Fibroblast of lung (primary cell): ENCODE results near the gene ABCA13. TPM values are rescaled to one million over a fixed set of nuclear protein-coding genes. Genes with fewer than 3 reads are reported as not detected.

ENCODE experiments used
- DNase-seq, 2 donors: peaks; one replicate each; pipeline versions ENCODE4 v3.0.0 to v3.0.0-alpha.2; 2010; ENCODE audit warnings: low read depth in 2 of 2
- H2AFZ ChIP-seq: 2 replicates; pipeline ENCODE4 v1.5.1; 2012; ENCODE audit warnings: low read length, control low read depth, inconsistent platforms
- H3K27ac ChIP-seq: 2 replicates; pipeline ENCODE4 v1.5.1; 2011; ENCODE audit warnings: low read length, control low read depth; ENCODE audit not compliant: insufficient read depth
- H3K27me3 ChIP-seq: 2 replicates; pipeline ENCODE4 v1.5.1; 2011; ENCODE audit warnings: mild to moderate bottlenecking, low read length; ENCODE audit not compliant: control insufficient read depth, insufficient read depth
- H3K36me3 ChIP-seq: 2 replicates; pipeline ENCODE4 v1.5.1; 2011; ENCODE audit warnings: low read length; ENCODE audit not compliant: control insufficient read depth, insufficient read depth
- H3K4me1 ChIP-seq: 2 replicates; pipeline ENCODE4 v1.5.1; 2011; ENCODE audit warnings: low read length; ENCODE audit not compliant: control insufficient read depth, insufficient read depth; ENCODE audit errors: extremely low read depth
- H3K4me2 ChIP-seq: 2 replicates; pipeline ENCODE4 v1.5.1; 2011; ENCODE audit warnings: low read length, control low read depth; ENCODE audit not compliant: insufficient read depth; ENCODE audit errors: extremely low read depth
- H3K4me3 ChIP-seq, 4 experiments: fragments of 200-600 bp in 1 of 4; sonication (generic) in 1 of 4; replicated peaks in 1 of 4; 2 replicates each; pipeline ENCODE4 v1.5.1; 2011 to 2016; ENCODE audit warnings: low read length in 4 of 4, low read depth in 3 of 4, mild to moderate bottlenecking in 3 of 4, control low read depth in 2 of 4, inconsistent platforms in 1 of 4, mixed read lengths in 1 of 4; ENCODE audit not compliant: insufficient read depth in 1 of 4; ENCODE audit errors: control extremely low read depth in 1 of 4
- H3K79me2 ChIP-seq: 2 replicates; pipeline ENCODE4 v1.5.1; 2012; ENCODE audit warnings: mild to moderate bottlenecking, low read length, inconsistent platforms; ENCODE audit not compliant: control insufficient read depth, insufficient read depth
- H3K9ac ChIP-seq: 2 replicates; pipeline ENCODE4 v1.5.1; 2011; ENCODE audit warnings: mild to moderate bottlenecking, low read length, control low read depth; ENCODE audit not compliant: insufficient read depth
- H3K9me3 ChIP-seq: 2 replicates; pipeline ENCODE4 v1.5.1; 2012; ENCODE audit warnings: low read depth, low read length; ENCODE audit not compliant: control insufficient read depth, insufficient read depth
- H4K20me1 ChIP-seq: 2 replicates; pipeline ENCODE4 v1.5.1; 2011; ENCODE audit warnings: low read length; ENCODE audit not compliant: control insufficient read depth, insufficient read depth; ENCODE audit errors: extremely low read depth
- EZH2 ChIP-seq: IDR thresholded peaks from 2 replicates; pipeline ENCODE4 v1.5.1; 2012; ENCODE audit warnings: low read length, control low read depth, mild to moderate bottlenecking; ENCODE audit errors: missing control alignments
- polyA plus RNA-seq, 2 donors: library from polyadenylated mRNA; depleted of rRNA in 1 of 2; stranded (reverse) in 1 of 2; unstranded in 1 of 2; fragments of >200 nt; gene quantifications; 2 replicates each; pipeline ENCODE4 v1.2.1, GENCODE V29; 2011 to 2012; ENCODE audit warnings: missing spikeins in 1 of 2
- total RNA-seq: library from RNA; depleted of rRNA; stranded (reverse); fragments of >200 nt; gene quantifications from 2 replicates; pipeline ENCODE4 v1.2.1, GENCODE V29; 2014
- TF ChIP-seq, protein P1 (sequence below), 2 donors: IDR thresholded peaks in 1 of 2; conservative IDR thresholded peaks in 1 of 2; 1 replicate in 1 of 2; 2 replicates in 1 of 2; pipeline ENCODE4 v1.5.1; 2011 to 2012; ENCODE audit warnings: low read length in 2 of 2, control low read depth in 1 of 2, inconsistent platforms in 1 of 2, low read depth in 1 of 2, mild to moderate bottlenecking in 1 of 2

ABCA13 gene
- total and polyA plus RNA-seq, 2 donors (not counting 1 experiment from before 2014, with no cell fraction given): 0.08 to 10.9 TPM

DNA sequence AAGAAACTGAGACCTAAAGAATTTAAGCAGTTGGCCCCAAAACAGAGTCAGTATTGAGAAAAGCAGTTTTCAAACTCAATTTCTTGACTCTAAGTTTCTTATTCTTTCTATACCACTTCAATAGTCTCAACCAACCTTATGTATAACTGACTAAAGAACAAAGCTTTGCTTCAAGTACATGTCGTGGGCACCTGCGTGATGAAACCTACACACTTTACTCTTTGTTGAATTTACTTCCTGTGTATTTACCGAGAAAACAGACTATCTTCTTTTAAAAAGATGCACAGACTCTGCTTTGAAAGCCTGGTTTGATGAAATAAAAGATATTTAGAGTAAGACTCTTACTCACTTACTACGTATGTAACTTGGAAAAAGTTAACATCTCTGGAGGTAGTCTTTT is 455.9 kb downstream of the ABCA13 start:
- Histone ChIP-seq H3K4me3 (no peak overlapping the region), H3K27ac (no peak overlapping the region), H2AFZ (no peak overlapping the region), H3K79me2 (no peaks in the 10 kb centered on the region), H3K4me2 (no peak overlapping the region), H3K4me1 (no peaks in the 10 kb centered on the region), H3K36me3 (no peaks in the 10 kb centered on the region), H3K9me3 (no peaks in the 10 kb centered on the region), H3K27me3 (no peaks in the 10 kb centered on the region), H3K9ac (no peak overlapping the region), H4K20me1 (no peaks in the 10 kb centered on the region)
- TF ChIP-seq, protein P1, sequence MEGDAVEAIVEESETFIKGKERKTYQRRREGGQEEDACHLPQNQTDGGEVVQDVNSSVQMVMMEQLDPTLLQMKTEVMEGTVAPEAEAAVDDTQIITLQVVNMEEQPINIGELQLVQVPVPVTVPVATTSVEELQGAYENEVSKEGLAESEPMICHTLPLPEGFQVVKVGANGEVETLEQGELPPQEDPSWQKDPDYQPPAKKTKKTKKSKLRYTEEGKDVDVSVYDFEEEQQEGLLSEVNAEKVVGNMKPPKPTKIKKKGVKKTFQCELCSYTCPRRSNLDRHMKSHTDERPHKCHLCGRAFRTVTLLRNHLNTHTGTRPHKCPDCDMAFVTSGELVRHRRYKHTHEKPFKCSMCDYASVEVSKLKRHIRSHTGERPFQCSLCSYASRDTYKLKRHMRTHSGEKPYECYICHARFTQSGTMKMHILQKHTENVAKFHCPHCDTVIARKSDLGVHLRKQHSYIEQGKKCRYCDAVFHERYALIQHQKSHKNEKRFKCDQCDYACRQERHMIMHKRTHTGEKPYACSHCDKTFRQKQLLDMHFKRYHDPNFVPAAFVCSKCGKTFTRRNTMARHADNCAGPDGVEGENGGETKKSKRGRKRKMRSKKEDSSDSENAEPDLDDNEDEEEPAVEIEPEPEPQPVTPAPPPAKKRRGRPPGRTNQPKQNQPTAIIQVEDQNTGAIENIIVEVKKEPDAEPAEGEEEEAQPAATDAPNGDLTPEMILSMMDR (conservative IDR thresholded peaks at IDR 0.05 in 1 of 2, IDR thresholded peaks at IDR 0.05 in 1 of 2; ENCODE audit: low read depth in 1 of 2, low read length in 2 of 2): no peak
- no peak for TF ChIP-seq EZH2
- no peak for DNase-seq

DNA sequence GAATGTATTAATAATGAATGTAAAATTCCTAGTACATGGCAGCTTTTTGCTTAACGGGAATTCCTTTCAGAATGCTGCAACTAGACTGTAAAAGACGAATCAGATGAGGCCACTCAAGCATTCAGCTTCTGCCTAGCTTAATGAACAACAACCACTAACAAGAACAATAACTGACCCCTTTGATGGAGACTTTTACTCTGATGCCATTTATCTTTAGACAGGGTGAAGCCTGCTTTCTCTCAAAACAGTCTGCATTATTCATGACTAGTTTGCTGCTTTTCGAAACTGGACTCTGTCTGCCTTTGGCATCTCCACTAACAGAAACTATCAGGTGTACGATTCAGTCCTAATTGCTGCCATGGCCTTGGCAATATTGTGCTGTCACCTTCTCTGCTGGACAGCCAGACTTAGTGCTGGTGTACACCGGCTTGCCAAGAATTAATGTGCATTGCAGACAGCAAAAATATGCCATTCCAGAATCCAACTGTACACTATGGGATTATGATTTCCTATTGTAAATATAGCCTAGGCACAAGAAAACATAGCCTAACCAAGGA is 457.6 kb downstream of the ABCA13 start:
- H3K27ac ChIP-seq: no peak overlapping the region
- no peaks in the 10 kb centered on the region for H3K79me2 ChIP-seq
- H4K20me1 ChIP-seq: no peaks in the 10 kb centered on the region
- no peak overlapping the region for H3K4me3 ChIP-seq
- H3K4me1 ChIP-seq: no peaks in the 10 kb centered on the region
- no peak for DNase-seq
- no peaks in the 10 kb centered on the region for H3K36me3 ChIP-seq
- no peaks in the 10 kb centered on the region for H3K27me3 ChIP-seq
- no peak overlapping the region for H2AFZ ChIP-seq
- no peak overlapping the region for H3K4me2 ChIP-seq
- TF ChIP-seq, protein P1 (conservative IDR thresholded peaks at IDR 0.05 in 1 of 2, IDR thresholded peaks at IDR 0.05 in 1 of 2; ENCODE audit: low read depth in 1 of 2, low read length in 2 of 2): no peak
- TF ChIP-seq EZH2: no peak
- H3K9me3 ChIP-seq: no peaks in the 10 kb centered on the region
- H3K9ac ChIP-seq: no peak overlapping the region

DNA sequence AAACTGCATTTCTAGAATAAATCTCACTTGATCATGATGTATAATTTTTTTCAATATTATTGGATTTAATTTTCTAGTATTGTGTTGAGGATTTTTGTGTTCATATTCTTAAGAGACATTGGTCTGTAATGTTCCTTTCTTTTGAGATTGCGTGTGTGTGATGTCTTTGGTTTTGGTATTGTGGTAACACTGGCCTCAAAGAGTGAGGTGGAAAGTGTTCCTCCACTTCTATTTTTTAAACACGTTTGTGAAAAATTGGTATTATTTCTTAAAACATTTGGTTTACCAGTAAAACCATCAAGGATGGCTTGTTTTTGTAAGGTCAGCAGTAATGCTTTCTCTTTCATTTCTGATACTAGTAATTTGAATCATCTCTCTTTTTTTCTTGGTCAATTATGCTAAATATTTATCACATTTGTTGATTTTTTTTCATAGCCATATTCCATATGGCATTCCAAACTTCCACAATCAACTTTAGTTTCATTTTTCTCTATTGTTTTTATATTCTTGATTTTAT is 462.9 kb downstream of the ABCA13 start:
- DNase-seq: no peak

More for the DNA sequence above, 462.9 kb downstream of the ABCA13 start:
- Histone ChIP-seq H3K9me3 (no peaks in the 10 kb centered on the region), H3K4me3 (no peak overlapping the region), H2AFZ (no peak overlapping the region), H3K4me1 (no peaks in the 10 kb centered on the region), H3K27ac (no peak overlapping the region), H3K27me3 (no peaks in the 10 kb centered on the region), H3K9ac (no peak overlapping the region), H3K36me3 (no peaks in the 10 kb centered on the region), H4K20me1 (no peaks in the 10 kb centered on the region), H3K4me2 (no peak overlapping the region), H3K79me2 (no peaks in the 10 kb centered on the region)
- TF ChIP-seq EZH2: no peak
- TF ChIP-seq, protein P1 (conservative IDR thresholded peaks at IDR 0.05 in 1 of 2, IDR thresholded peaks at IDR 0.05 in 1 of 2; ENCODE audit: low read depth in 1 of 2, low read length in 2 of 2): no peak
